GM18508 (cell line): ENCODE results near the gene POU2AF2.

Source experiments
- ATAC-seq: cut with Tn5 transposase; IDR thresholded peaks from one replicate; pipeline ENCODE4 v1.9.1; 2021; ENCODE audit warnings: moderate number of reproducible peaks; ENCODE audit not compliant: insufficient read depth, unreplicated experiment

The POU2AF2 gene

GRCh38 chr11:111326824-111327223 is 81.3 kb downstream of the POU2AF2 start:
- no peak for ATAC-seq

GRCh38 chr11:111327908-111328624 is 82.5 kb downstream of the POU2AF2 start:
- ATAC-seq, result no peak

GRCh38 chr11:111329306-111330204 is 84.0 kb downstream of the POU2AF2 start:
- no peak for ATAC-seq

GRCh38 chr11:111330234-111330893 is 84.8 kb downstream of the POU2AF2 start:
- no peak for ATAC-seq

GRCh38 chr11:111331711-111332479 is 86.4 kb downstream of the POU2AF2 start:
- ATAC-seq, result no peak

- no peak for ATAC-seq
Observed at GRCh38 chr11:111334532-111335502, 89.3 kb downstream of the POU2AF2 start.

GRCh38 chr11:111335549-111335948 is 90.0 kb downstream of the POU2AF2 start:
- no peak for ATAC-seq
